ENCODE measurements around the gene ZNF511.
A peak's percentile ranks its signal among the peaks of the same experiment; 100 is the strongest.

Gene ZNF511

DNA sequence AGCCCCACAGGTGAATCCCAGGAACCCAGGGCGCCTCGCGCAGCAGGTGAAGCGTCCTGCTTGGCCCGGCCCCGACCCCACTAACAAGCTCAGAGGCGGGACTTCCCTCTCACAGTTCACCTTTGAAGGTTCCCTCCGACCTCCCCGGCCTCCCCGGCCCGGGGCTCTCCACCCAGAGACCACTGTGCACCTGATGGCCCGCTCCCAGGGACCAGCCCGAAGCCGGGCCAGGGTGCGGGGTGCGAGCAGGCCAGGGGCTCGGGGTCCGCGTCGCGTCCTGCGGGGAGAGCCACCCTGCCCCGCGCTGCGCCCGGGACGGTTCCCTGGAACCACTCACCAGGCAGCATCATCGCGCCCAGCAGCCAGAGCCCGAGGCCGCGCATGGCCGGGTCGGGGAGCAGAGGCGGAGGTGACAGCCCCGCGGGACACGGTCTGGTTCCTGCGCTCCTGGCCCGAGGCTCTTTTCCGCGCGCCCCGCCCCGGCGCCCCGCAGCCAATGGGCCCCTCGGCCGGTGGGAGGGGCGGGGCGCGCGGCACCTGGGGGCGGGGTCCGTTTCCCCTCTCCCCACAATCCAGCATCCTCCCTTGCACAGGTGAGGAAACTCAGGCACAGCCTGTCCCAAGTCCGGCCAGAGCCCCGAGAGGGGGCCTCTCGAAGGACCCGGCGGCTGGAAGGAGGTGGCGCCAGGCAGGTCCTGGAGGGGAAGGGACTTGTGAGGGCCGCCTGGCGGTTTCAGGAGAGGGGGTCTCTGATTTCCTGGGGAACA lies 32.1 kb upstream of the ZNF511 start, which contains the start of gene ADAM8:
Gene ADAM8 (minus strand): TSS at position 434 of the 767 bp plus-strand sequence. CDS start 51 bp downstream, at position 383.
- Histone ChIP-seq H3K4me1 (ENCODE audit: control insufficient read depth, insufficient read depth, low read length) (peaks cover 54% of the 10 kb centered on the region), H3K9me3 (ENCODE audit: control insufficient read depth, low read length) (no peaks in the 10 kb centered on the region), H3K27me3 (ENCODE audit: control insufficient read depth, insufficient read depth, low read length) (peaks cover 16% of the 10 kb centered on the region), H3K9ac (ENCODE audit: low read length) (peak within 1 kb of the TSS; percentile 71), H3K36me3 (ENCODE audit: control insufficient read depth, insufficient read depth, low read length) (peaks cover 6% of the 10 kb centered on the region), H3K4me3 (ENCODE audit: low read length) (peak within 1 kb of the TSS; percentile 14)

DNA sequence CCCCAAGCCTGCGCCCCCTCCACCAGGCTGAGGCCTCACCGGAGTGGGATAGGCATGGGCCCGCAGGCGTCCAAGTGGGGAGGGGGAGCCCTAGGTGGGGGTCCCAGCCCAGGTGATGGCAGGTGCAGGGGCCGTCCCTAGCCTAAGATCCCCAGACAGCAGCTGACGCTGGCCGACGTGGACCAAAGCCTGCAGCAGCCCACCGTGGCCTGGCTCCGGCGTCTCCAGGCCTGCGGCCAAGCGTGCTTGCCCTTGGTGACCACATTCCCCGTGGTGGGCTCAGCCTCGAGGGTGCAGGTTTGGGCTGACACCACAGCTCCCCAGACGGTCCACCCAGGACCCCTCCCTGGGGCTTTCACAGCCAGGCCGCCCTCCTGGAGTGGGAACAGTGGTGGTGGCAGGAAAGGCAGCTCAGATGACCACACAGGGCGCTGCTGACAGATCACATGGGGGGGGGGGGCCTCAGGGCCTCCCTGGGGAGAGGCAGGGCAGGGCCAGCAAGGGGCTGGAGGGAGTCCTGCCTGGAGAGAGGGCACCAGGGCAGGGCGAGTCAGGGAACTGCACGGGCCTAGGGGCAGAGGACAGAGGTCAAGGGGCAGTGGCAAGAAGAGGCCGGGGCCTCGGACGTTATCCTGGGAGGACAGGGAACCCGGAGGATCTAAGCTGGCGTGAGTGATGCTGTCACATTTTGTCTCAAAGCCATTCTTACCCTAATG lies 31.3 kb upstream of the ZNF511 start:
- Histone ChIP-seq H3K27me3 (ENCODE audit: control insufficient read depth, insufficient read depth, low read length) (peaks cover 16% of the 10 kb centered on the region), H3K9me3 (ENCODE audit: control insufficient read depth, low read length) (no peaks in the 10 kb centered on the region), H3K4me3 (ENCODE audit: low read length) (no peak overlapping the region), H3K9ac (ENCODE audit: low read length) (no peak overlapping the region), H3K36me3 (ENCODE audit: control insufficient read depth, insufficient read depth, low read length) (peaks cover 6% of the 10 kb centered on the region), H3K4me1 (ENCODE audit: control insufficient read depth, insufficient read depth, low read length) (peaks cover 54% of the 10 kb centered on the region)

DNA sequence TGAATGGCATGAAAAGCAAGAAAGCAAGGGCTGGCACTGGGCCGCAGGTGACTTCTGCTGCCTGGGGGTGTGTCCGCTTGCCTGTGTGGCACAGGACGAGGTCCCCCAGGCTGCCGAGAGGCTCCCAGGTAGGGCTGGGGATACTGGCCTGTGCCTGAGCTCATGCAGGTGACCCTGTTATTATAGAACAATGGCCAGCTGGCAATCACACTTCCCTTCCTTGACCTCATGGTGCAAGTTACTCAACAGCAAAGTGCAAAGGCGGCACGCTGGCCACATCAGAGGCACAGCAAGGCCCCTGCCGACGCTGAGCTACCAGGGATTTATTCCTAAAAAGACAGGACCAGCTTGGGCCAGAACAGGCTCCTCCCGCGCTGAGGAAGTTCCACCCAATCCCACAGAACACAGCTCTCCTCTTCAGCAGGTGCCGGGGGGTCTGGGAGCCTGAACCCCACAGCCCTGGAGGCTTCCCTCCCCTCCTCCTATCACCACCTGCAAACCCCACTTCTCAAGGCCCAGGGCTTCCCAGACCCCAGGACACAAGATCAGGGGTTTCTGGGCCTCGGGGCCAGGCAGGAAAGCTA lies 30.6 kb upstream of the ZNF511 start:
- peaks cover 6% of the 10 kb centered on the region for H3K36me3 ChIP-seq (ENCODE audit: control insufficient read depth, insufficient read depth, low read length)
- peak overlapping the region; percentile 15 for H3K4me3 ChIP-seq (ENCODE audit: low read length)

DNA sequence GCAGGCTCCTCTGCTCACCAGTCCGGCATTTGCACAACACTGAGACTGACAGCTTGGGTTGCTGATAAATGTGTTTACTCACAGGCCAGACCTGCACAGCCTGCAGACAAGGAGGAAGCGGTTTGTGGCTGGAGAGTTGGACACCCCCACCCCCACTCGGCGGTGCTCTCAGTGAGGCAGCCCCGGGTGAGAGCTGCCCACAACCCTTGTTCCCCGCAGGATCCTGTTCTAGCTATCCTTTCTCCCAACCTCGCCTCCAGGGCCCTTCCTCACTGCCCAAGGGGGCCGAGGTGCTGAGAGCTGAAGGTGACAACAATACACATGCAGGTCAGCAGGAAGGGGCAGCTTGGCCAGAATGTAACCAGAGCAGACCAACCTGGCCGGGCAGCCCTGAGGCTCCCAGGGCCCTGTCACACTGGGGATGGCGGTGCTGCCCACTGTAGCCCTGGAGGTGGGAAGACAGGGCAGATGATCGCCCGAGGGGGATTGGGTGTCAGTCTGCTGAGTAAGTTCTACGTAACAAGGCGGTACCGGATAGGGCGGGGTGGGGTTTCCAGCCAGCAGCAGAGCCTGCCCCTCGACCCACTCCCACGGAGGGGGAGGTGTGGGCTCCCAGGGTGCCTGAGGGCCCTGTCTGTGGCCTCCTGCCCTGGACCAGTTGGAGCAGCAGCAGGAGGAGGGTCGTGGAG lies 30.0 kb upstream of the ZNF511 start:
- peak overlapping the region; percentile 15 for H3K4me3 ChIP-seq (ENCODE audit: low read length)
- H3K36me3 ChIP-seq (ENCODE audit: control insufficient read depth, insufficient read depth, low read length) = peaks cover 6% of the 10 kb centered on the region
- H3K9ac ChIP-seq (ENCODE audit: low read length) = peak overlapping the region; percentile 60
- peaks cover 54% of the 10 kb centered on the region for H3K4me1 ChIP-seq (ENCODE audit: control insufficient read depth, insufficient read depth, low read length)
- no peaks in the 10 kb centered on the region for H3K9me3 ChIP-seq (ENCODE audit: control insufficient read depth, low read length)
- H3K27me3 ChIP-seq (ENCODE audit: control insufficient read depth, insufficient read depth, low read length) = peaks cover 16% of the 10 kb centered on the region

More for the DNA sequence above, 30.6 kb upstream of the ZNF511 start:
- no peaks in the 10 kb centered on the region for H3K9me3 ChIP-seq (ENCODE audit: control insufficient read depth, low read length)
- peaks cover 54% of the 10 kb centered on the region for H3K4me1 ChIP-seq (ENCODE audit: control insufficient read depth, insufficient read depth, low read length)
- peak overlapping the region; percentile 60 for H3K9ac ChIP-seq (ENCODE audit: low read length)
- peaks cover 16% of the 10 kb centered on the region for H3K27me3 ChIP-seq (ENCODE audit: control insufficient read depth, insufficient read depth, low read length)

DNA sequence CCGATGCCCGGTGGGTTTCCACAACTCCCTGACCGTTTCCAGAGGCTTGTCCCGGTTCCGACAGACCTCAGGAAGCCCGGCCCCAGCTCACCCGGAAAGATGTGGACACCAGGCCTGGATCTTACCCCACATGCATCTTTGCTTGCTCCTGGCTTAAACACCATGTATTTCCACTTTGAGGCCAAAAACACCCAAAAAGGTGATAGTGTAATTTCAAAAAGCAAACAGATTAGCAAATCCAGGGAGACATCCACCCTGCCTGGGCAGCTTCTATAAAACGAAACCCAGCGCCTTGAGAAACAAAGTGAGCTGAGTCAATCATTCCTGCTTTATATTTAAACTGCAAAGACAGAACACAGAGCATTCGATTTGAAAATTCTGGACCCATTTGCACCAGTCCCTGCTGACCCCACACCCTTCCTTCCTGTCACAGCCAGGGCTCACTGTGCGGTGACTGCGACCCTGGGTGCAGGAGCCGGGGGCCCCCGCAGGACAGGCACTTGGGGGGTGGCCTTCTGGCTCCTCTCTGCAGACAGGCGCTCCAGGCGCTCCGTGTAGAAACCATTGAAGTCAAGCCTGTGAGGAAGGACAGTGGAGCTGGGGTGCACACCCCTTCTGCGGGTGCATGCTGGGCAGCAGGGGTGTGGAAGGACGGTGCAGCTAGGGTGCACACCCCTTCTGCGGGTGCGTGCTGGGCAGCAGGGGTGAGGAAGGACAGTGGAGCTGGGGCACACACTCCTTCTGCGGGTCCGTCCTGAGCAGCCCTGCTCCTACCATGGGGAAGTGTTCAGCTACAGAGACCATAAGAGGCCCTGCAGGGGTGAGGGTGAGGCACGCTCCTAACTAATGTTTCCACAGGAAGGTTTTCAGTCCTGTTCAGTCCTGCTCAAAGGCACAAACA lies 29.1 kb upstream of the ZNF511 start:
- Histone ChIP-seq H3K9ac (ENCODE audit: low read length) (no peak overlapping the region), H3K4me3 (ENCODE audit: low read length) (no peak overlapping the region), H3K36me3 (ENCODE audit: control insufficient read depth, insufficient read depth, low read length) (peaks cover 9% of the 10 kb centered on the region), H3K9me3 (ENCODE audit: control insufficient read depth, low read length) (no peaks in the 10 kb centered on the region), H3K27me3 (ENCODE audit: control insufficient read depth, insufficient read depth, low read length) (peaks cover 14% of the 10 kb centered on the region), H3K4me1 (ENCODE audit: control insufficient read depth, insufficient read depth, low read length) (peaks cover 53% of the 10 kb centered on the region)

DNA sequence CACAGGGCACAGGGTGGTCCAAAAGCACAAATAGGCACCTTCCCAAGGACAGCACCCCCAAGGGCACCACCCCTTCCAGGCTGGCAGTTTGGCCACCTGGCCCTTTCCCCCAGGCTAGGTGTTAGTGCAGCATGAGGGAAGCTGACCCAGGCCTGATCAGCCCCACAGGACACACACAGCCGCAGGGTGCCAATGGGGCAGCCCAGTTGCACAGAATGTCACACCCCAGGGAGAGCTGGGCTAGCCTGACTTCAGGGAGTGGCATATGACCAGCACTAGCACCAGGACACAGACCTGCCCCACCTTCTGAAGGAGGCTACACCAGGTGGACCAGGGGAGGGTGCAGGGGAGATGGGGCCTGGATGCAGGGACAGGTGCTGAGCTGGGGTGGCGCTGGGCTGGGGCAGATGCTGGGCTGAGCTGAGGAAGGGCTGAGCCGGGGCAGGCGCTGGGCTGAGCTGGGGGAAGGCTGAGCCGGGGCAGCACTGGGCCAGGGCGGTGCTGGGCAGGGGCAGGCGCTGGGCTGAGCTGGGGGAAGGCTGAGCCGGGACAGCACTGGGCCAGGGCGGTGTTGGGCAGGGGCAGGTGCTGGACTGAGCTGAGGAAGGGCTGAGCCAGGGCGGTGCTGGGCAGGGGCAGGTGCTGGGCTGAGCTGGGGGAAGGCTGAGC lies 28.2 kb upstream of the ZNF511 start:
- H3K9ac ChIP-seq (ENCODE audit: low read length) = no peak overlapping the region
- peaks cover 9% of the 10 kb centered on the region for H3K36me3 ChIP-seq (ENCODE audit: control insufficient read depth, insufficient read depth, low read length)
- no peak overlapping the region for H3K4me3 ChIP-seq (ENCODE audit: low read length)
- H3K4me1 ChIP-seq (ENCODE audit: control insufficient read depth, insufficient read depth, low read length) = peaks cover 44% of the 10 kb centered on the region
- peaks cover 12% of the 10 kb centered on the region for H3K27me3 ChIP-seq (ENCODE audit: control insufficient read depth, insufficient read depth, low read length)
- no peaks in the 10 kb centered on the region for H3K9me3 ChIP-seq (ENCODE audit: control insufficient read depth, low read length)

DNA sequence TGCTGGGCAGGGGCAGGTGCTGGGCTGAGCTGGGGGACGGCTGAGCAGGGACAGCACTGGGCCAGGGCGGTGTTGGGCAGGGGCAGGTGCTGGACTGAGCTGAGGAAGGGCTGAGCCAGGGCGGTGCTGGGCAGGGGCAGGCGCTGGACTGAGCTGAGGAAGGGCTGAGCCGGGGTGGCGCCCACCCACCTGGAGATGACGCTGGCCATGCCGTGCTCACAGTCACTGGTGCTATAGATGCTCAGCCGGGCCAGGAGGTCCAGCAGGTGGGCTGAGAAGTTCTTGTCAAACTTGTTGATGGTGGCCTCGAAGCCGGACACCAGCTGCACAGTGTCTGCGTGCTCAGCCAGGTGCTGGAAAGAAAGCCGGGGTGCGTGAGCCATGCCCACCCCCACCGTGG lies 27.6 kb upstream of the ZNF511 start:
- Histone ChIP-seq H3K9ac (ENCODE audit: low read length) (no peak overlapping the region), H3K4me3 (ENCODE audit: low read length) (no peak overlapping the region), H3K27me3 (ENCODE audit: control insufficient read depth, insufficient read depth, low read length) (peaks cover 9% of the 10 kb centered on the region), H3K36me3 (ENCODE audit: control insufficient read depth, insufficient read depth, low read length) (peaks cover 9% of the 10 kb centered on the region), H3K9me3 (ENCODE audit: control insufficient read depth, low read length) (no peaks in the 10 kb centered on the region), H3K4me1 (ENCODE audit: control insufficient read depth, insufficient read depth, low read length) (peaks cover 38% of the 10 kb centered on the region)

DNA sequence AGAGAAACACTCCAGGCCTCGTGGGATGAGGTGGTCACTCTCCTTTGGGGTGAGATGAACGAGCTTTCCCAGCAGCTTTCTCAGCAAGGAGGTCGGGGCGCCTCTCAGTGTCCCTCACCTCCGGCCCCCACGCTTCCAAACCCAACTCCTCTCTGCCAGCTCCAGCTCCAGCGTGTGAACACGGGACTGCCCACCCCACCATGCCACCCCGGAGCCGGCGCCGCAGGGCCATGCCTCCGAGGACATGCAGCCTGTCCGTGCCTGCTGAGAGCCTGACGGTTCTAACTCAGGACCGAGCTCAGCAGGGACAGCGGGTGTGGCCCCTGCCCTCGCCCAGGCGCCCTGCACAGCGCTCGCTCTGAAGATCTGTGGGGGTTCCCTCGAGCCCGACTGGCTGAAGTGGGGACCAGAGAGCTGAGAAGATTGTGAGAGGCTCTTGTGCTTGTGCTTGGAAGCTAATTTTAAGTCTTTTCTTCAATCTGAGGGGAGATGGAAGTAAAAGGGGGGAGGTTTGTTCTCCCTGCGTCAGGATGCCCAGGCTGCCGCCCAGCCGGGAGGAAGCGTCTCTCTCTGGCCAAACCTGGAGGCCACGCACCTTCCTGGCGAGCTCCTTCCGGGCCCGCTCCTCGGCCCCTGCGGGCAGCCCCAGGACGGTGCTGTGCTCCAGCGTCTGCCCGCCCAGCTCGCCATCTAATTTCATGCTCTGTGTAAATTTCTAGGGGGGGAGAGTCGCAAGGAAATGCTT lies 26.9 kb upstream of the ZNF511 start:
- H3K9me3 ChIP-seq (ENCODE audit: control insufficient read depth, low read length) = no peaks in the 10 kb centered on the region
- H3K36me3 ChIP-seq (ENCODE audit: control insufficient read depth, insufficient read depth, low read length) = peaks cover 9% of the 10 kb centered on the region
- H3K9ac ChIP-seq (ENCODE audit: low read length) = no peak overlapping the region
- H3K27me3 ChIP-seq (ENCODE audit: control insufficient read depth, insufficient read depth, low read length) = peaks cover 4% of the 10 kb centered on the region
- peaks cover 32% of the 10 kb centered on the region for H3K4me1 ChIP-seq (ENCODE audit: control insufficient read depth, insufficient read depth, low read length)
- no peak overlapping the region for H3K4me3 ChIP-seq (ENCODE audit: low read length)

DNA sequence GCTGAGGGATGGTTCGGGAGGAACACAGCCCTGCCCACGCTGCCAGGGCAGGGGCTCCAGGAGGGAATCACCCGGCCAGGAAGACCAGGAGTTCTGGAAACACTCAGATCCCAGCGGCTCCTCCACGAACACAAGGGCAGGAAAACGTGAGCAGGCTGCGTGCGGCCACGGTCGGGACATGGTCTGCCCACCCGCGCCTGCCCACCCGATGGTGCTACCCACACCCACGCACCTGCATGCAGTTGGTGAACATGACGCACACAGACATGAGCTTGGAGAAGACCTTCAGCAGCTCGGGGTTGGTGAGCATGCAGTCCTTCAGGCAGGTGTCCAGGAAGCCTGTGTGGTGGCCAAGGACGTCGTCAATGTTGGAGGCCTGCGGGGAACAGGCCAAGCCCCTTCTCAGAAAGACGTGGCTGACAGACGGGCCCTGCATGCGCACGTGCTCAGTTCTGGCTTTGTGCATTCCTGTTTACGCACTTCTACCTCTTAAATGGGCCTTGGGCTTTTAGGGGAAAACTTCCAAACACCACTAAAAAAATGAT lies 25.8 kb upstream of the ZNF511 start:
- H3K9me3 ChIP-seq (ENCODE audit: control insufficient read depth, low read length) = no peaks in the 10 kb centered on the region
- H3K27me3 ChIP-seq (ENCODE audit: control insufficient read depth, insufficient read depth, low read length) = no peaks in the 10 kb centered on the region
- H3K36me3 ChIP-seq (ENCODE audit: control insufficient read depth, insufficient read depth, low read length) = peaks cover 9% of the 10 kb centered on the region
- no peak overlapping the region for H3K4me3 ChIP-seq (ENCODE audit: low read length)
- H3K4me1 ChIP-seq (ENCODE audit: control insufficient read depth, insufficient read depth, low read length) = peaks cover 20% of the 10 kb centered on the region
- H3K9ac ChIP-seq (ENCODE audit: low read length) = no peak overlapping the region

DNA sequence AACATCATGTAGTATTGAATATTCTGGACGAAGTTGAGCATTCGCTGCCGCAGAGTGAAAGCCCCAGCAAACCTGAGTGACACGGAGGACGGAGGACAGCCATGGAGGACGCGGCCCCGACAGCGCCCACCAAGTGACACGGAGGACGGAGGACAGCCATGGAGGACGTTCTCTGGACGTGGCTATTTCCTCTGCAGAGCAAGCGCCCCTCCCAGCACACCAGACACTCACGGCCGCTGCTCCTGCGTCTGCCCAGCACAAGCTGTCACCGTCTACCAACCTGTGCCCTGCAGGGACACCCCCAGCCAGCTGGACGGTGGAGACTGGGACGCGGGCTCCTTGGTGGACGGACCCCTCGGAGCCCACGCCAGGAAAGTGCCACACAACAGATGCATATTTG lies 24.8 kb upstream of the ZNF511 start:
- Histone ChIP-seq H3K36me3 (ENCODE audit: control insufficient read depth, insufficient read depth, low read length) (peaks cover 11% of the 10 kb centered on the region), H3K9ac (ENCODE audit: low read length) (no peak overlapping the region), H3K9me3 (ENCODE audit: control insufficient read depth, low read length) (no peaks in the 10 kb centered on the region)

More for the DNA sequence above, 24.8 kb upstream of the ZNF511 start:
- Histone ChIP-seq H3K27me3 (ENCODE audit: control insufficient read depth, insufficient read depth, low read length) (no peaks in the 10 kb centered on the region), H3K4me1 (ENCODE audit: control insufficient read depth, insufficient read depth, low read length) (peaks cover 10% of the 10 kb centered on the region), H3K4me3 (ENCODE audit: low read length) (no peak overlapping the region)
